KOPT-K1 (cell line): ENCODE data around the gene ARHGAP26.
A peak's percentile ranks its signal among the peaks of the same experiment; 100 is the strongest.

Experiments
- H3K27ac ChIP-seq: fragments of 200-600 bp; sonication (generic); 2 replicates; pipeline ENCODE4 v1.5.1; 2016; ENCODE audit warnings: antibody characterized with exemption, mild to moderate bottlenecking, low read depth, low read length; ENCODE audit not compliant: poor library complexity, severe bottlenecking
- H3K36me3 ChIP-seq: fragments of 200-600 bp; sonication (generic); 2 replicates; pipeline ENCODE4 v1.5.1; 2017; ENCODE audit warnings: antibody characterized with exemption, mild to moderate bottlenecking, low read length, moderate library complexity; ENCODE audit not compliant: insufficient read depth
- H3K9me3 ChIP-seq: fragments of 200-600 bp; sonication (generic); 2 replicates; pipeline ENCODE4 v1.5.1; 2017; ENCODE audit warnings: antibody characterized with exemption, low read length, mild to moderate bottlenecking; ENCODE audit not compliant: insufficient read depth, poor library complexity, severe bottlenecking

The ARHGAP26 gene

DNA sequence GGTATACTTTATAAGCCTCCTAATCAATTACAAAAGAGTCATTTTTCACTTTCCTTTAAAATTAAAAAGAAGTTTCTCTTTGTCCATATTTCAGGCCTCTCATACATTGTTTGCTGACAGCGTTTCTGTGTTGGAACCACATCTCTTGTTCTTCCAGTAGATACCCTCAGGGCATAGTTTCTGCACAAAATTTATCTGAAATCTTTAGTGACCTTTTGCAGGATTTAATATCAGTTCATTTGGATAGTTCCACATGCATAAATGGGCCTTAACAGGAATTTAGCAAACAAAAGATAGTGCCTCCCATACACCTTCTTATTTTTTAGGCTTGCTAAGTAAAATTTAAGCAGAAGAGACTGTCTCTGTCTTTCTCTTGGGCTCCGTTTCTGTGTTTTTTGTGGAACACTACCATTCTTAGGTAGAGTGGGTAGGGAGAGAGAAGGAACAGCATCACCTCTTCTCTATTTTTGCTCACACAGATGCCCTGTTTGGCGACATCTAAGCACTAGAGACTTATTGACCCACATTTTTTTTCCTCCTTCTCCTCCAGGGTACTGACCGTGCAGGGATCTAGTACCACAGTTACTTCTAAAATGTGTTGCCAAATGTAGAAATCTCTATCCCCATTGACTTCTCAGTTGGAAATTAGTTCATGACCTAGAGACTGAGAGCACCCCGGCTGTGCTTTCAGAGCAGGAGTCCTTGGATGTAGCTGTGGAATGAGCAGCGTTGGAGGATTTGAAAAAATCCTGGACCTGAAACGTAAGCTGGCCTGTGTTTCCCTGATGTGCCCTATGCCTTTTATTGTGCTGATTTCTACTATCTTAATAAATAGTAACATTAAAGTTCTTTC lies 22.1 kb downstream of the ARHGAP26 start:
- H3K36me3 ChIP-seq: no peaks in the 10 kb centered on the region
- no peaks in the 10 kb centered on the region for H3K9me3 ChIP-seq
- H3K27ac ChIP-seq: no peak overlapping the region

DNA sequence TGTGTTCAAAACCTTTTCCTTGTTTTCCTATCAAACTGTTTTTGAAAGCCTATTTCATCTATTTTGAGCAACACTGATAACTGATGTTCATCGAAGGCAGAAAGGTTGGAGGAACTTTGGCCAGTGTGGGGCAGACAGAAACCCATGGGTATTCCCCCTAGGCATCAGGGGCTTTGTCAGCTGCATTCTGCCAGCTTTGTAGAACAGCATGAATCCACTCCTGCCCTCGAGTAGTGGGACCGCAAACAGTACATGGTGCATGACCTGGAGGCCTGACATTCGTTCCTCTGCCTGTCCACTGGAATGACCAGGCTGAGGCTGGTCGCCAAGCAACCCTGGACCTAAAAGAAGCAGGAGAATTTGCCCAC lies 22.7 kb downstream of the ARHGAP26 start:
- H3K36me3 ChIP-seq: no peaks in the 10 kb centered on the region
- no peaks in the 10 kb centered on the region for H3K9me3 ChIP-seq
- H3K27ac ChIP-seq: no peak overlapping the region

DNA sequence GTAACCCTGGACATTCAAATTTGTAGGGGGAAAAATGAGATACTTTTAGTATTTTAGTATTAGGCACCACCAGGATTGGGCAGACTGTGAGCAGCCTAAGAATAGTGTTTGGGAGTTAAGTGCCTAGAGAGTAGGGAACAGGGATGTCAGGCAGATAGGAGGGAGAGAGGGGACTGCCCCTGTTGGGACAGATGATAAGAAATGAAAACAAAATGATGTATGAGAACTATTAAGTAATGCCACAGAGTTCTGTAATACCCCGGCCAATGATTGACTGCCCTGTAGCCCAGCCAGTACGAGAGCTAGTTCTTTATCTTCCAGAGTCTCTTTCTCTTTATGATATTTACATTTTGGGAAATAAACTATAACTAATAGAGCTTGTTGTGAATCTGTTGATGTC lies 24.4 kb downstream of the ARHGAP26 start:
- H3K27ac ChIP-seq: no peak overlapping the region
- H3K36me3 ChIP-seq: no peaks in the 10 kb centered on the region
- H3K9me3 ChIP-seq: no peaks in the 10 kb centered on the region

DNA sequence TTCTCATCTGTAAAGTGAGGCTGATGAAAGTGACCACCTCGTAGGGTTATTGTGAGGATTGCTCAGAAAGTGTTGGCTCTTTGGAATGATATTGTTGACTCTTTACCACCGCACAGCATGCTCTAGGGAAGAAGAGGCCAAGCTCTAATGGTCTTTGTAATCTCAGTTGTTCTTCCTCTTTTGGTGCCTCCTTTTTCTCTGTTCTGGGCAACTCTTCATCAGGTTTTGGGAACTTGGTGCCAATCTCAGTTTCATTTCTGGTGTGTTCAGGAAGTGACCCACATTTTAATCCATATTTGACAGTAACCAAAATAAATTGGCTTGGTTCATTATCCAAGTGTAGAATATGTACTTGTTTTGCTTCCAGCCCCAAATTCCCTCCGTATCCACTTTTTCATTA lies 25.1 kb downstream of the ARHGAP26 start:
- H3K27ac ChIP-seq: no peak overlapping the region
- H3K36me3 ChIP-seq: no peaks in the 10 kb centered on the region
- H3K9me3 ChIP-seq: no peaks in the 10 kb centered on the region

DNA sequence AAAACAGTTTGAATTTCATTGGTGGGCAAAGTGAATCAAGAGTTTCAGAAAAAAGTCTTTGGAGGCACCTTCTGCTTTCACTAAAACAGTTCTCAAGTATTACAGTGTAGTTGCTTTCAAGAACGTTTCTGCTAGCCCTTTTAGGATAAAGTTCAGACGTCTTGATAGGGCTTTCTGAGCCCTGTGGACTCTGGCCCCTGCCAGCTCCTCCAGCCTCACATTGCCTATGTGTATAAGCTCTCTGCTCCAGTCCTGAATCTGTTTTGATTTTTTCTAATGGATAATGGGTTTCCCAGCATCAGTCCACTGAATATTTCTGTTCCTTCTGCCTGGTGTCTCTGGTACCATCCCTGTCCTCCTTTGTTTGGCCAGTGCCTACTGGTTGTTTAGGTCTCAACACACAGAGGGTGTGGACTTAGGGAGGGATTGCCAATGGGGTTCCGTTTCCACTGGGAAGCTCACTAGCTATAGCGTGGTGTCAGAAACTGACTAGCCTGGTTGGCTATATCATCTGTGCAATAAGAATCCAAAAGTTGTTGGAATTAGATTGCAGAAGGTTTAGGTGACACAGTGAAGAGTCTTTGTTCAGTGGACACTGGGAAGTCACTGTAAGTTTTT lies 26.4 kb downstream of the ARHGAP26 start:
- no peak overlapping the region for H3K27ac ChIP-seq
- H3K36me3 ChIP-seq: no peaks in the 10 kb centered on the region
- no peaks in the 10 kb centered on the region for H3K9me3 ChIP-seq

DNA sequence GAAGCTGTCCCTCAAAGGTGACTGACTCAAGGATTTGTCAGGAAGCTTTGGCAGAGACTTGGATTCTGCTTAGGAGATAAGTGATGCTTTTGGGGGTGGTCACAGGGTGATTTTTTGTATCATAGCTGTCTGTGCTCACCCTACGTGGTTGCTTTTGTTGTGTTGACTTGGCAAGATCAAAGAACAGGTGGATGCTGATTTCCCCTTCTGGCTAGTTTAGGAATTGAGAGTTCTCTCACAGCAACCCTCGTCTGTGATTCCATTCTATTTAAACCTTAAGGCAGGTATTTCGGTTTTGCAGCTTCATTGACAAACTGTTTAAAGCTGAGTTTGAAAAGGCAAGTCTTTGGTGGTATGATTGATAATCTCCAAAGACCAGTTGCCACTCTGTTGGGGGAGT lies 27.2 kb downstream of the ARHGAP26 start:
- no peaks in the 10 kb centered on the region for H3K36me3 ChIP-seq
- H3K27ac ChIP-seq: peak overlapping the region; percentile 90
- H3K9me3 ChIP-seq: no peaks in the 10 kb centered on the region

DNA sequence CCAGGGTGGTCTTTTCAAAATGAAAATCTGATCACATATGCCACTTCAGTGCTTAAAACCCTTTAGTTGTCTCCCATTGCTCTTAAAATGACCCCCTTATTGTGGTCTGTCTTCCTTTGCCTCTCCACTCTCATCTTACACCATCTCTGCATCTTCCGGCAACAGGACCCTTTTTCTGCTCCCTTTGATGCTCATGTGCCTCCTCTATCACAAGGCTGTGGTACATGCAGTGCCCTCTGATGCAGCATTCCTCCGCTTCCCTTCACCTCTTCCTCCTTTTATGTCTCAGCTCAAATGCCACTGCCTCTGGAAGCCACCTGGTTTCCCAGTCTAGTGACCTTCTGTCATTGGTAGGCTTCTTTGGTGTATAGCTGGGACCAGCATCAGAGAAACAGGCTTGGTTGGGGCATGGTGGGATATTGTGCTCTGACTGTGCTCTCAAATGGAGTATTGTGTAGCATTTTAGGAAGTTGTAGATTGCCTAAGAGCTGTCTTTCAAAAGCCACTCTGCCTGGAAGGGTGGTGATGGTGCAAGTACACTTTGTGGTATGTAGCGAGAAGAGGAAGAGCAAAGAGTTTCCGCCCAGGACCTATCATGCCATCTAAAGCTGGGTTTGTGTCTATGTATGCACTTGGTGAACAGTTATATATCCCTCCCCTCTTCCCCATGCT lies 28.1 kb downstream of the ARHGAP26 start:
- no peaks in the 10 kb centered on the region for H3K9me3 ChIP-seq
- H3K36me3 ChIP-seq: no peaks in the 10 kb centered on the region
- H3K27ac ChIP-seq: peak overlapping the region; percentile 90

DNA sequence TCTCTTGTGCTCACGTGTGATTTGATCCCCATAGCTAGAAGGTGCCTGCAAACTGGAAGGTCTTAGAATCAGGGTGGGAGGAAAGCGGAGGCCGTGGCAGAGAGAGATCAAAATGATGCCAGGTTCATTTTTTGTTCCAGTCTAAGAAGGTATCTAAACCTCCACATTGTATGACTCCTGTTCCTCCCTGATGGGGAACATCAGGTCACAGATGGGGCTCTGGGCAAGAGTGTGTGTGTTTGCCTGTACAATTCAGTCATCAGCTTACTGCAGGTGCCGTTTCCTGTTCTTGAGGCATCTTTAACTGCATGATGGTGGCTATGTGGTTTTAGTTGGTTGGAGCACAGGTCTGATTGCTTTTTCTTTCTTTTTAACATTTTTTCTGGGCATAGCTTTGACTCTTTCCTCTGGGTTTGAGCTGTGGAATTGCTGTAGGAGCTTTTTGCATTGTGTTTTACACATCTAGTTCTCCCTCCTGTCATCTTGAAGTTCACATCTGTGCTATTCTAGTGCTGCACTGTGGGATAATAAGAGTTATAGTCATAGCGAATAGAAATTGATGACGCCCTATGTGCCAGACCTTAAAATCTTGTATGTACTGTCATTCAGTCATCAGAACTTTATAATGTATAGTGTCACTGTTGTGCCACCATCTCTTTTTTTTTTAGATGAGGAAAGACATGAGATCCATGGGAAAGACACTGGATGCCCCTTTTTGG lies 30.8 kb downstream of the ARHGAP26 start:
- Histone ChIP-seq H3K9me3 (no peaks in the 10 kb centered on the region), H3K36me3 (no peaks in the 10 kb centered on the region), H3K27ac (peak overlapping the region; percentile 90)

DNA sequence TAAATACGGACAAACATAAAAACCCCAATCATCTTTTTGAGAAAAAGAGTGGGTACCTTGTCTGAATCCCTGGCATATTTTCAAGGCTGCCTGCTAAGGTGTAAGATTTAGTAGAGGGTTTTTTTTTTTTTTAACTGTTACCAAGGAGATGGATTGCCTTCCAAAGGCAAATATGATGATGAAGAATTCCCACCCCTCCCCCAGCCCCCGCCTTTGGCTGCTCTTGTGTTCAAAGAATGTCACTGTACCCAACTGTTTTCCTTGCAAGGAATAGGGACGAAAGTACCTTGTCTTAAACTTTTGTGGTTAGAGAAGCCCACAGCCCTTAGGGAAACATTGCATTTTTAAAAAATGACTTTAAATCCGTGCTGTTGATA lies 31.3 kb downstream of the ARHGAP26 start:
- Histone ChIP-seq H3K9me3 (no peaks in the 10 kb centered on the region), H3K36me3 (no peaks in the 10 kb centered on the region), H3K27ac (peak overlapping the region; percentile 90)

DNA sequence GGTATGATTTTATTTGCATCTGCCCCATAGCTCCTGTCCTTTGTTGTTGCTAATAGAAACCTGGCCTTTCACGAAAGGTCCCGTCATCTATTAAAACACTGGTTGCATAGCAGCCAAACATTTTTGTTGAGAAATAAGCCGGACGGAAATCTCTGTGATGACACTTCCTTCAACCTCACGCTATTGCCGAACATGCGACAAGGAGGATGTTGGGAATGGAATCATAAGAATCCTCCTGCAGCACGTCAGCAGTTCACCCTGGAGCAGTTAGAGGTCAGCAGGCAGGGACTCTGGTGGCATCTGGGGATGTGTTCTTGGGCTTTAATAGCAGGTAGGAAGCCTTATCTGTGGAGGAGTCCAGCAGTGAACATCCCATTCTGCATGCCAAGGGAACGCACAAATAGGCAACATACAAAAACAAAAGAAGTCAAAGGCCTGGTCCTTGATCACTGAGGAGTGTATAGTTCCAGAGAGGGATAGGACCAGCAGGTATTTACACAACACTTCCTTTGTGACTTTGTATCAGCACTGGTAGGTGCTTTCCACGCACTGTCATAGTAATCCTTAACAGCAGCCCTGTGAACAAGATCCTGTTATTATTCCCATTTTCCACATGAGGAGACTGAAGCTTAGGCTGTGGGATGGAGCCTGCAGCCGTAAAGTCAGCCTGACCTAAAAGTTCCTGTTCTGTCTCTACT lies 33.4 kb downstream of the ARHGAP26 start:
- H3K9me3 ChIP-seq: no peaks in the 10 kb centered on the region
- no peaks in the 10 kb centered on the region for H3K36me3 ChIP-seq
- H3K27ac ChIP-seq: no peak overlapping the region

DNA sequence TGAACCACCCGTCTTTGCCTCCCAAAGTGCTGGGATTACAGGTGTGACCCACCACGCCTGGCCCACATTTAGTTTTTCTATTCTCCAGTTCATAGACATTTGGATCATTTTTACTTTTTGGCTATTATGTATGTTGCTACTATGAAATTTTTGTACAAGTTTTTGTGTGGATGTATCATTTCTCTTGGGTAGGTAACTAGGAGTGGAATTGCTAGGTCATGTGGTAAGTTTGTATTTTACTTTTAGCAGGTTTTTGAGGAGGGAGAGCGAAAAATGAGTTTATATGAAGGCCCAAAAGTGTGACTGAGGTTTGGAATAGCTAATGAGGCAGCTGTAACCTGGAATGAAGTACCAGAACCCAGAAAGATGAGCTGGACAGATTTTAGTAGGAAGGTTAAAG lies 35.2 kb downstream of the ARHGAP26 start:
- Histone ChIP-seq H3K27ac (no peak overlapping the region), H3K36me3 (no peaks in the 10 kb centered on the region), H3K9me3 (no peaks in the 10 kb centered on the region)

DNA sequence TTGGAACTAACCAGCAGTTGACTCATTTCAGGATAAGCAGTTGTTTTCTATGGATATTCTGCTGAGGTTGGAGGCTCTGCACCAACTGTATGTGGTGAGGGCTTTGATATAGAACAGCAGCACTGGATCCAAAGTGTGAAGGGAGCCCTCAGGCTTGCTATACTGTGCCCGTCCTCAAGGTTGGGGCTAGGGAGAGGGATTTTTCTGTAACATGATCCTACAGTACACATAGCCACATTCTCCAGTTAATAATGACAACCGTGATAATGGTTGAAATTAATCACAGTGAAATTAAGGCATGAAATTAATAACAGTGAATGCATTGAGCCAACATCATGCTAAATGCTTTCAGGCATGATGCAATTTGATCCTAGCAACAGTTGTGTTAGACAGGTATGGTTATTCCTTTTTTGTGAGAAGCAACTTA lies 36.7 kb downstream of the ARHGAP26 start:
- Histone ChIP-seq H3K9me3 (no peaks in the 10 kb centered on the region), H3K36me3 (no peaks in the 10 kb centered on the region), H3K27ac (no peak overlapping the region)

DNA sequence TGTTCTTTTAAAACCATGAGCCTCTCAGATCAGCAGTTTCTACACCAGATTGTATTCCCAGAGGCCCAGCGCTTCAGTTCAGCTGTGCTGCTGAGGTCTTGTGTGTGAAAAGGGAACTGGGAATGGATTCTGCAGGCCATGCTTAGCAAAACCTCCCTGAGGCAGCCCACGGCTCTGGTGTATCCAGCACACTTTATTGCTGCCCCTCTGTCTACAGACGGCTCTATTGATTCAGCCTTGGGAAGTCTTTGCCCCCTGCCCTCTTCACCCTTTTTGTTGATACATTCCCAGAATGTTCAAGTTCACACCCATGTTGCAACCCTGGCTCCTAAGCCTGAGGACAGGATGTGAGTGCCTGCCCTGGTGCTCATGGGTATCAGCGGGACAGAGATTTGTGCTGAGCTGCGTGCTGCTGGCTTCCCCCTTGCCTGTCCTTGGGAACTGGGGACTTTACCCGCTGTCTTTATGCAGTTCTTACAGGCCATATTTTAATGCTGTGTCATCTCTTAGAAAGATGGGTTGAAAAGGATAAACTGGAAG lies 37.3 kb downstream of the ARHGAP26 start:
- Histone ChIP-seq H3K36me3 (no peaks in the 10 kb centered on the region), H3K27ac (no peak overlapping the region), H3K9me3 (no peaks in the 10 kb centered on the region)

DNA sequence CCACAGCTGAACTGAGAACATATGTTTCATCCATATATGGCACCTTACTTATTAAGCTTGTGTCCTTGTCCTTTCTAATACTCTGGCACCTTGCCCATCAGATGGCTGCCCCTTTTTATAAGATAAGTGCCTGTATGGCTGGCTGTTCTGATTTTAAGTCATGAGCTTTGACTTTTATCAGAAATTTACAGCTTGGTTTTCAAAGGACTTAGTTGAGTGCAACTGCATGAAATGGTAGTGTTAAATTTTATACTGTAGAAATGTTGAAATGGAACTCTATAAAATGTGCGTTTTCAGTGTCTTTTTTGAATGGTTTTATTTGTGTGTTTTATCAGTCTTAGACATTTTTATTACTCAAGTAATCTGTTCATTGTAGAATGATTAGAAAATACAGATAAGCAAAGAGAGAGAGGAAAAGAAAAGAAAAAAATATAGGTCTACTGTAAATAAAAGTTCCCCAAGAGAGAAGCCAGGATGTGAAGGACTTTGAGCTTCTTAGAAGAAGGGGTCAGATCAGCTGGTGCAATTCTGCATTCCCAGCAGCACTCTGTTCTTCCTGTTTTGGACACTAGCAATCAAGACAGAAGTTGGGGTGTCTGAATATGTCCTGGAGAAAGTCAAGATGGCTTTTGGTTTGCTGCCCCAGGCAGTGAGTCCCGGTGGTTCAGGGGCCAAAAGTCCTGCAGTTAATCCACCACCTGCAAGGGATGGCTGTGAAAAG lies 38.9 kb downstream of the ARHGAP26 start:
- no peak overlapping the region for H3K27ac ChIP-seq
- no peaks in the 10 kb centered on the region for H3K9me3 ChIP-seq
- no peaks in the 10 kb centered on the region for H3K36me3 ChIP-seq
